HCT116 (cell line): ENCODE measurements around the gene MAST4. TPM values are rescaled to one million over a fixed set of nuclear protein-coding genes. Genes with fewer than 3 reads are reported as not detected.

Experiments used
- ATAC-seq: fragments of 200-7000 bp; cut with Tn5 transposase; 2 replicates; pipeline ENCODE4 v1.9.1; 2020; ENCODE audit warnings: mild to moderate bottlenecking, moderate library complexity
- BruUV-seq: library from RNA; stranded (reverse); fragments of 400-500 nt; replicated peaks from 2 replicates; lab custom pipeline; 2021; lab: Mats Ljungman, UMichigan
- CTCF ChIA-PET: fragments of 300-600 bp; sonication (Branson Sonifier 250); formaldehyde crosslinking; loops from one replicate; lab custom pipeline; 2021; ENCODE audit warnings: antibody characterized with exemption; lab: Charles Lee
- POLR2A ChIA-PET: fragments of 300-600, 350-600 bp; sonication (Branson Sonifier 250); formaldehyde crosslinking; loops from one replicate; lab custom pipeline; 2021; ENCODE audit warnings: antibody characterized with exemption; lab: Charles Lee
- RAD21 ChIA-PET, 2 experiments: fragments of 300-600 bp; sonication (Branson Sonifier 250); formaldehyde crosslinking; loops; one replicate each; lab custom pipeline; 2023; ENCODE audit warnings: low total read pairs in 2 of 2; ENCODE audit not compliant: uncharacterized antibody in 2 of 2, unreplicated experiment in 2 of 2, low non-redundant PET in 1 of 2; lab: Charles Lee
- DNase-seq: peaks from one replicate; pipeline ENCODE4 v3.0.0-alpha.2; 2010; ENCODE audit warnings: low read depth, low spot score
- H2AFZ ChIP-seq: fragments of 200-600 bp; shearing (Covaris generic), sonication (generic); 2 replicates; pipeline ENCODE4 v1.6.1; 2017; ENCODE audit warnings: low read depth, mixed run types, mixed read lengths, antibody characterized with exemption, low read length; ENCODE audit not compliant: poor library complexity, severe bottlenecking
- H3K27ac ChIP-seq: 2 replicates; pipeline ENCODE4 v1.5.1; 2012; ENCODE audit warnings: low read depth, low read length
- H3K27me3 ChIP-seq: fragments of 200-600 bp; sonication (generic); 2 replicates; pipeline ENCODE4 v1.6.1; 2016; ENCODE audit warnings: mixed run types, low read length, mixed read lengths; ENCODE audit not compliant: insufficient read depth
- H3K36me3 ChIP-seq, 2 experiments: fragments of 200-500 bp in 1 of 2; fragments of 200-600 bp in 1 of 2; sonication (Bioruptor generic) in 1 of 2; sonication (generic) in 1 of 2; 2 replicates each; pipeline versions ENCODE4 v1.5.1 to v1.6.1; 2014 to 2016; ENCODE audit warnings: low read length in 2 of 2, inconsistent platforms in 1 of 2, mixed read lengths in 1 of 2, mixed run types in 1 of 2; ENCODE audit not compliant: insufficient read depth in 2 of 2, control insufficient read depth in 1 of 2
- H3K4me1 ChIP-seq, 2 experiments: fragments of 200-600 bp in 1 of 2; sonication (generic) in 1 of 2; 2 replicates each; pipeline versions ENCODE4 v1.5.1 to v1.6.1; 2012 to 2017; ENCODE audit warnings: low read length in 2 of 2, inconsistent platforms in 1 of 2, mild to moderate bottlenecking in 1 of 2, mixed read lengths in 1 of 2, mixed run types in 1 of 2, moderate library complexity in 1 of 2; ENCODE audit not compliant: insufficient read depth in 2 of 2, control insufficient read depth in 1 of 2
- H3K4me2 ChIP-seq: fragments of 200-600 bp; sonication (generic); 2 replicates; pipeline ENCODE4 v1.6.1; 2017; ENCODE audit warnings: mixed run types, low read length, mixed read lengths
- H3K4me3 ChIP-seq, 2 experiments: fragments of 200-600 bp in 1 of 2; sonication (generic) in 1 of 2; replicated peaks in 1 of 2; 2 replicates each; pipeline ENCODE4 v1.5.1; 2011 to 2016; ENCODE audit warnings: low read length in 2 of 2, control low read depth in 1 of 2, low read depth in 1 of 2, mild to moderate bottlenecking in 1 of 2, mixed read lengths in 1 of 2, mixed run types in 1 of 2
- H3K79me2 ChIP-seq: fragments of 200-600 bp; sonication (generic); 2 replicates; pipeline ENCODE4 v1.6.1; 2017; ENCODE audit warnings: mild to moderate bottlenecking, mixed run types, low read length, moderate library complexity, mixed read lengths; ENCODE audit not compliant: insufficient read depth
- H3K9ac ChIP-seq: fragments of 200-600 bp; sonication (generic); 2 replicates; pipeline ENCODE4 v1.6.1; 2016; ENCODE audit warnings: low read length, mixed read lengths
- H3K9me2 ChIP-seq: fragments of 200-600 bp; sonication (generic), shearing (Covaris generic); 2 replicates; pipeline ENCODE4 v1.6.1; 2017; ENCODE audit warnings: mixed run types, mild to moderate bottlenecking, moderate library complexity; ENCODE audit not compliant: insufficient read depth
- H3K9me3 ChIP-seq, 2 experiments: fragments of 200-500 bp in 1 of 2; fragments of 200-600 bp in 1 of 2; sonication (Bioruptor generic) in 1 of 2; sonication (generic) in 1 of 2; 2 replicates each; pipeline ENCODE4 v1.6.1; 2014 to 2017; ENCODE audit warnings: low read length in 2 of 2, mixed read lengths in 2 of 2, inconsistent platforms in 1 of 2, low read depth in 1 of 2, mild to moderate bottlenecking in 1 of 2, mixed run types in 1 of 2, moderate library complexity in 1 of 2; ENCODE audit not compliant: control insufficient read depth in 1 of 2, insufficient read depth in 1 of 2
- H4K20me1 ChIP-seq: fragments of 200-600 bp; sonication (generic), shearing (Covaris generic); 2 replicates; pipeline ENCODE4 v1.6.1; 2017; ENCODE audit warnings: mixed run types, mild to moderate bottlenecking, moderate library complexity; ENCODE audit not compliant: insufficient read depth
- CBX3 ChIP-seq: IDR thresholded peaks from 2 replicates; pipeline ENCODE4 v1.6.1; 2012; ENCODE audit warnings: low read depth
- EGR1 ChIP-seq: IDR thresholded peaks from 2 replicates; pipeline ENCODE4 v1.6.1; 2012; ENCODE audit warnings: low read depth
- ELF1 ChIP-seq: IDR thresholded peaks from 2 replicates; pipeline ENCODE4 v1.6.1; 2012; ENCODE audit warnings: low read depth, borderline replicate concordance
- FOSL1 ChIP-seq: IDR thresholded peaks from 2 replicates; pipeline ENCODE4 v1.6.1; 2012; ENCODE audit warnings: low read depth
- JUND ChIP-seq: IDR thresholded peaks from 2 replicates; pipeline ENCODE4 v1.6.1; 2012
- POLR2A ChIP-seq: IDR thresholded peaks from 2 replicates; pipeline ENCODE4 v1.7.0; 2011; ENCODE audit warnings: borderline replicate concordance; ENCODE audit not compliant: insufficient read depth, insufficient read length; ENCODE audit errors: extremely low read depth
- POLR2AphosphoS5 ChIP-seq: IDR thresholded peaks from 2 replicates; pipeline ENCODE4 v1.6.1; 2011; ENCODE audit warnings: mild to moderate bottlenecking, low read depth, low read length, moderate library complexity
- SP1 ChIP-seq: IDR thresholded peaks from 2 replicates; pipeline ENCODE4 v1.6.1; 2012; ENCODE audit warnings: low read depth
- YY1 ChIP-seq: IDR thresholded peaks from 2 replicates; pipeline ENCODE4 v1.6.1; 2011; ENCODE audit warnings: low read length, low read depth, moderate library complexity, mild to moderate bottlenecking; ENCODE audit not compliant: insufficient replicate concordance; ENCODE audit errors: extremely low read depth
- ZFX ChIP-seq: fragments of 450-650 bp; IDR thresholded peaks from 2 replicates; pipeline ENCODE4 v1.6.1; 2017
- ZNF274 ChIP-seq: fragments of 200-500 bp; sonication (Bioruptor generic); IDR thresholded peaks from 2 replicates; pipeline ENCODE4 v1.6.1; 2014; ENCODE audit warnings: mild to moderate bottlenecking, low read depth, low read length, inconsistent platforms
- intact Hi-C: fragments of 100-400 bp; cut with micrococcal nuclease; formaldehyde crosslinking; loops from 2 replicates; pipeline ENCODE4 v1.10.0; 2022
- total RNA-seq: library from RNA; stranded (reverse); gene quantifications from one replicate; pipeline ENCODE4 v1.2.1, GENCODE V29; 2021; ENCODE audit not compliant: unreplicated experiment
- TF ChIP-seq, protein P1 (sequence below): IDR thresholded peaks from 2 replicates; pipeline ENCODE4 v1.6.1; 2011; ENCODE audit warnings: mild to moderate bottlenecking, low read length, moderate library complexity; ENCODE audit not compliant: insufficient replicate concordance; ENCODE audit errors: extremely low read depth
- TF ChIP-seq, protein P2 (sequence below): IDR thresholded peaks from 2 replicates; pipeline ENCODE4 v1.6.1; 2012
- TF ChIP-seq, protein P3 (sequence below): IDR thresholded peaks from 2 replicates; pipeline ENCODE4 v1.6.1; 2012
- TF ChIP-seq, protein P4 (sequence below), 3 experiments: fragments of 200-600 bp in 1 of 3; sonication (generic) in 1 of 3; IDR thresholded peaks in 2 of 3; conservative IDR thresholded peaks in 1 of 3; 2 replicates each; pipeline ENCODE4 v1.5.1; 2012 to 2017; ENCODE audit warnings: low read depth in 2 of 3, low read length in 2 of 3, antibody characterized with exemption in 1 of 3, borderline replicate concordance in 1 of 3, control low read depth in 1 of 3, mild to moderate bottlenecking in 1 of 3, mixed read lengths in 1 of 3, mixed run types in 1 of 3, moderate library complexity in 1 of 3; ENCODE audit not compliant: insufficient read depth in 1 of 3

Gene MAST4
- total RNA-seq, 1 experiment from 2014 or later: 1.1 TPM

DNA sequence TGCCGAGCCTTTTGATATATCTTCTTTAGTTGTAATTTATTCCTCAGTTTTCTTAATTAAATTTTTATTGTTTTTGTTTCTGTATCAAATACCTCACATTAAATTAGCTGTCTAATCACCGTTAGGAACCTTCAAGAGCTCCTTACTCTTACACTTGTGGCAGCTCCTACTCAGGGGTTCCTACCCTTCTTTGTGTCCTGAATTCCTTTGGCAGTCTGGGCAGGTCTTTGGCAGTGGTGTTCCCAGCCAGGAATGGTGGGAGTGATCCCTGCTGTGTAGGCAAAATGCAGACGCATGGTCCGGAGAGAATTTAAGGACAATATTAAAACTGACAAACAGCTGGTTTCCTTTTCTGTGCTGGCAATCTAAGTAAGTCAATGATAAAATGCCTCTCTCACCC is 41.8 kb downstream of the MAST4 start:
- no TSS peak for BruUV-seq
- H3K4me3 ChIP-seq: no peak overlapping the region
- no peak overlapping the region for H3K4me2 ChIP-seq
- intact Hi-C loops: no loop called here
- RAD21 ChIA-PET: no interaction called here
- no peak for TF ChIP-seq CBX3
- TF ChIP-seq ZNF274: no peak
- no peak for TF ChIP-seq ELF1
- TF ChIP-seq, protein P1, sequence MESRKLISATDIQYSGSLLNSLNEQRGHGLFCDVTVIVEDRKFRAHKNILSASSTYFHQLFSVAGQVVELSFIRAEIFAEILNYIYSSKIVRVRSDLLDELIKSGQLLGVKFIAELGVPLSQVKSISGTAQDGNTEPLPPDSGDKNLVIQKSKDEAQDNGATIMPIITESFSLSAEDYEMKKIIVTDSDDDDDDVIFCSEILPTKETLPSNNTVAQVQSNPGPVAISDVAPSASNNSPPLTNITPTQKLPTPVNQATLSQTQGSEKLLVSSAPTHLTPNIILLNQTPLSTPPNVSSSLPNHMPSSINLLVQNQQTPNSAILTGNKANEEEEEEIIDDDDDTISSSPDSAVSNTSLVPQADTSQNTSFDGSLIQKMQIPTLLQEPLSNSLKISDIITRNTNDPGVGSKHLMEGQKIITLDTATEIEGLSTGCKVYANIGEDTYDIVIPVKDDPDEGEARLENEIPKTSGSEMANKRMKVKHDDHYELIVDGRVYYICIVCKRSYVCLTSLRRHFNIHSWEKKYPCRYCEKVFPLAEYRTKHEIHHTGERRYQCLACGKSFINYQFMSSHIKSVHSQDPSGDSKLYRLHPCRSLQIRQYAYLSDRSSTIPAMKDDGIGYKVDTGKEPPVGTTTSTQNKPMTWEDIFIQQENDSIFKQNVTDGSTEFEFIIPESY: no peak
- H3K9me3 ChIP-seq: no peaks in the 10 kb centered on the region
- H3K79me2 ChIP-seq: no peaks in the 10 kb centered on the region
- ATAC-seq (no peak), DNase-seq (no peak)
- no peaks in the 10 kb centered on the region for H3K36me3 ChIP-seq
- POLR2A ChIA-PET: no interaction called here
- H3K27ac ChIP-seq: no peak overlapping the region
- CTCF ChIA-PET: no interaction called here
- no peaks in the 10 kb centered on the region for H4K20me1 ChIP-seq
- H3K9me2 ChIP-seq: no peaks in the 10 kb centered on the region
- no peaks in the 10 kb centered on the region for H3K4me1 ChIP-seq
- H3K27me3 ChIP-seq: peaks cover 3% of the 10 kb centered on the region; the same call in 1 of the 2 replicates
- H2AFZ ChIP-seq: no peak overlapping the region
- H3K9ac ChIP-seq: no peak overlapping the region

DNA sequence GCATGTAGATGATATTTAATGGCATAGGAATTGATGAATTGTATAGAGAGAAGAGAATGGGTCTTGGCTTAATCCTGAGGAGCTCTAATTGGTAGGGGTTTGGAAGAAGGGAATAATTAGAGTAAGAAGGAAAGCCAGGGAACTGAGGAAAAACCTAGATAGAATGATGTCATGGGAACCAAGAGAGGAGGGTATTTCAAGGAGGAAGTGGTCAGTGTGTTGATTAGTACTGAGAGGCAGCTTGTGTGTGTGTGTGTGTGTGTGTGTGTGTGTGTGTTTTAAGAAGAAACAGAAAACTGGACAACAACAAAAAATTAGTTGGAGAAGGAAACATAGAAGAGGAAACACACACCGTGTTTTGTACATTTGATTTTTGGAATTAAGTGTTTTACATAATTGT is 42.8 kb downstream of the MAST4 start:
- H3K9me3 ChIP-seq: no peaks in the 10 kb centered on the region
- H3K79me2 ChIP-seq: no peaks in the 10 kb centered on the region
- H3K9me2 ChIP-seq: no peaks in the 10 kb centered on the region
- H2AFZ ChIP-seq: no peak overlapping the region
- no peaks in the 10 kb centered on the region for H3K36me3 ChIP-seq
- POLR2A ChIA-PET: no interaction called here
- no peaks in the 10 kb centered on the region for H4K20me1 ChIP-seq
- peaks cover 7% of the 10 kb centered on the region; the same call in 1 of the 2 replicates for H3K27me3 ChIP-seq
- H3K4me3 ChIP-seq: no peak overlapping the region
- no peak overlapping the region for H3K9ac ChIP-seq
- H3K4me2 ChIP-seq: no peak overlapping the region
- H3K27ac ChIP-seq: no peak overlapping the region
- RAD21 ChIA-PET: no interaction called here
- CTCF ChIA-PET: no interaction called here
- intact Hi-C loops: no loop called here
- DNase-seq: no peak
- no TSS peak for BruUV-seq
- H3K4me1 ChIP-seq: no peaks in the 10 kb centered on the region
- ATAC-seq: no peak
- TF ChIP-seq SP1: no peak
- no peak for TF ChIP-seq JUND
- TF ChIP-seq, protein P2, sequence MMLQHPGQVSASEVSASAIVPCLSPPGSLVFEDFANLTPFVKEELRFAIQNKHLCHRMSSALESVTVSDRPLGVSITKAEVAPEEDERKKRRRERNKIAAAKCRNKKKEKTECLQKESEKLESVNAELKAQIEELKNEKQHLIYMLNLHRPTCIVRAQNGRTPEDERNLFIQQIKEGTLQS: no peak
- TF ChIP-seq FOSL1: no peak
- no peak for TF ChIP-seq POLR2AphosphoS5
- TF ChIP-seq ZFX: no peak
- TF ChIP-seq YY1: no peak
- TF ChIP-seq, protein P3, sequence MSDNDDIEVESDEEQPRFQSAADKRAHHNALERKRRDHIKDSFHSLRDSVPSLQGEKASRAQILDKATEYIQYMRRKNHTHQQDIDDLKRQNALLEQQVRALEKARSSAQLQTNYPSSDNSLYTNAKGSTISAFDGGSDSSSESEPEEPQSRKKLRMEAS: no peak
- no peak for TF ChIP-seq POLR2A
- TF ChIP-seq, protein P1: no peak
- TF ChIP-seq EGR1: no peak
- TF ChIP-seq, protein P4, sequence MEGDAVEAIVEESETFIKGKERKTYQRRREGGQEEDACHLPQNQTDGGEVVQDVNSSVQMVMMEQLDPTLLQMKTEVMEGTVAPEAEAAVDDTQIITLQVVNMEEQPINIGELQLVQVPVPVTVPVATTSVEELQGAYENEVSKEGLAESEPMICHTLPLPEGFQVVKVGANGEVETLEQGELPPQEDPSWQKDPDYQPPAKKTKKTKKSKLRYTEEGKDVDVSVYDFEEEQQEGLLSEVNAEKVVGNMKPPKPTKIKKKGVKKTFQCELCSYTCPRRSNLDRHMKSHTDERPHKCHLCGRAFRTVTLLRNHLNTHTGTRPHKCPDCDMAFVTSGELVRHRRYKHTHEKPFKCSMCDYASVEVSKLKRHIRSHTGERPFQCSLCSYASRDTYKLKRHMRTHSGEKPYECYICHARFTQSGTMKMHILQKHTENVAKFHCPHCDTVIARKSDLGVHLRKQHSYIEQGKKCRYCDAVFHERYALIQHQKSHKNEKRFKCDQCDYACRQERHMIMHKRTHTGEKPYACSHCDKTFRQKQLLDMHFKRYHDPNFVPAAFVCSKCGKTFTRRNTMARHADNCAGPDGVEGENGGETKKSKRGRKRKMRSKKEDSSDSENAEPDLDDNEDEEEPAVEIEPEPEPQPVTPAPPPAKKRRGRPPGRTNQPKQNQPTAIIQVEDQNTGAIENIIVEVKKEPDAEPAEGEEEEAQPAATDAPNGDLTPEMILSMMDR (IDR thresholded peaks at IDR 0.05 in 2 of 3, conservative IDR thresholded peaks at IDR 0.05 in 1 of 3; ENCODE audit: borderline replicate concordance in 1 of 3, insufficient read depth in 1 of 3, low read depth in 2 of 3, low read length in 2 of 3): no peak
